Fibroblast of lung (primary cell): Measurements from ENCODE around the gene DLGAP1. TPM values are rescaled to one million over a fixed set of nuclear protein-coding genes. Genes with fewer than 3 reads are reported as not detected.

Experiments used
- DNase-seq, 2 donors: peaks; one replicate each; pipeline versions ENCODE4 v3.0.0 to v3.0.0-alpha.2; 2010; ENCODE audit warnings: low read depth in 2 of 2
- H2AFZ ChIP-seq: 2 replicates; pipeline ENCODE4 v1.5.1; 2012; ENCODE audit warnings: low read length, control low read depth, inconsistent platforms
- H3K27ac ChIP-seq: 2 replicates; pipeline ENCODE4 v1.5.1; 2011; ENCODE audit warnings: low read length, control low read depth; ENCODE audit not compliant: insufficient read depth
- H3K27me3 ChIP-seq: 2 replicates; pipeline ENCODE4 v1.5.1; 2011; ENCODE audit warnings: mild to moderate bottlenecking, low read length; ENCODE audit not compliant: control insufficient read depth, insufficient read depth
- H3K36me3 ChIP-seq: 2 replicates; pipeline ENCODE4 v1.5.1; 2011; ENCODE audit warnings: low read length; ENCODE audit not compliant: control insufficient read depth, insufficient read depth
- H3K4me1 ChIP-seq: 2 replicates; pipeline ENCODE4 v1.5.1; 2011; ENCODE audit warnings: low read length; ENCODE audit not compliant: control insufficient read depth, insufficient read depth; ENCODE audit errors: extremely low read depth
- H3K4me2 ChIP-seq: 2 replicates; pipeline ENCODE4 v1.5.1; 2011; ENCODE audit warnings: low read length, control low read depth; ENCODE audit not compliant: insufficient read depth; ENCODE audit errors: extremely low read depth
- H3K4me3 ChIP-seq, 4 experiments: fragments of 200-600 bp in 1 of 4; sonication (generic) in 1 of 4; replicated peaks in 1 of 4; 2 replicates each; pipeline ENCODE4 v1.5.1; 2011 to 2016; ENCODE audit warnings: low read length in 4 of 4, low read depth in 3 of 4, mild to moderate bottlenecking in 3 of 4, control low read depth in 2 of 4, inconsistent platforms in 1 of 4, mixed read lengths in 1 of 4; ENCODE audit not compliant: insufficient read depth in 1 of 4; ENCODE audit errors: control extremely low read depth in 1 of 4
- H3K79me2 ChIP-seq: 2 replicates; pipeline ENCODE4 v1.5.1; 2012; ENCODE audit warnings: mild to moderate bottlenecking, low read length, inconsistent platforms; ENCODE audit not compliant: control insufficient read depth, insufficient read depth
- H3K9ac ChIP-seq: 2 replicates; pipeline ENCODE4 v1.5.1; 2011; ENCODE audit warnings: mild to moderate bottlenecking, low read length, control low read depth; ENCODE audit not compliant: insufficient read depth
- H3K9me3 ChIP-seq: 2 replicates; pipeline ENCODE4 v1.5.1; 2012; ENCODE audit warnings: low read depth, low read length; ENCODE audit not compliant: control insufficient read depth, insufficient read depth
- H4K20me1 ChIP-seq: 2 replicates; pipeline ENCODE4 v1.5.1; 2011; ENCODE audit warnings: low read length; ENCODE audit not compliant: control insufficient read depth, insufficient read depth; ENCODE audit errors: extremely low read depth
- CTCF ChIP-seq, 2 donors: IDR thresholded peaks in 1 of 2; conservative IDR thresholded peaks in 1 of 2; 1 replicate in 1 of 2; 2 replicates in 1 of 2; pipeline ENCODE4 v1.5.1; 2011 to 2012; ENCODE audit warnings: low read length in 2 of 2, control low read depth in 1 of 2, inconsistent platforms in 1 of 2, low read depth in 1 of 2, mild to moderate bottlenecking in 1 of 2
- EZH2 ChIP-seq: IDR thresholded peaks from 2 replicates; pipeline ENCODE4 v1.5.1; 2012; ENCODE audit warnings: low read length, control low read depth, mild to moderate bottlenecking; ENCODE audit errors: missing control alignments
- polyA plus RNA-seq, 2 donors: library from polyadenylated mRNA; depleted of rRNA in 1 of 2; stranded (reverse) in 1 of 2; unstranded in 1 of 2; fragments of >200 nt; gene quantifications; 2 replicates each; pipeline ENCODE4 v1.2.1, GENCODE V29; 2011 to 2012; ENCODE audit warnings: missing spikeins in 1 of 2
- total RNA-seq: library from RNA; depleted of rRNA; stranded (reverse); fragments of >200 nt; gene quantifications from 2 replicates; pipeline ENCODE4 v1.2.1, GENCODE V29; 2014

Gene DLGAP1
- total and polyA plus RNA-seq, 2 donors (not counting 1 experiment from before 2014, with no cell fraction given): 0.16 to 0.17 TPM

GRCh38 chr18:3566851-3567250 lies 888.3 kb downstream of the DLGAP1 start:
- Histone ChIP-seq H3K36me3 (no peaks in the 10 kb centered on the region), H3K79me2 (no peaks in the 10 kb centered on the region), H3K9ac (no peak overlapping the region), H3K27me3 (no peaks in the 10 kb centered on the region), H2AFZ (no peak overlapping the region), H3K4me1 (no peaks in the 10 kb centered on the region), H3K4me3 (no peak overlapping the region), H4K20me1 (no peaks in the 10 kb centered on the region), H3K27ac (no peak overlapping the region), H3K4me2 (no peak overlapping the region), H3K9me3 (no peaks in the 10 kb centered on the region)
- DNase-seq: no peak
- TF ChIP-seq EZH2: no peak
- no peak for TF ChIP-seq CTCF (conservative IDR thresholded peaks at IDR 0.05 in 1 of 2, IDR thresholded peaks at IDR 0.05 in 1 of 2; ENCODE audit: low read depth in 1 of 2, low read length in 2 of 2)

- no peaks in the 10 kb centered on the region for H4K20me1 ChIP-seq
- no peaks in the 10 kb centered on the region for H3K9me3 ChIP-seq
- H2AFZ ChIP-seq: no peak overlapping the region
- DNase-seq: no peak
- no peak for TF ChIP-seq CTCF (conservative IDR thresholded peaks at IDR 0.05 in 1 of 2, IDR thresholded peaks at IDR 0.05 in 1 of 2; ENCODE audit: low read depth in 1 of 2, low read length in 2 of 2)
- no peak for TF ChIP-seq EZH2
- H3K4me1 ChIP-seq: no peaks in the 10 kb centered on the region
- no peaks in the 10 kb centered on the region for H3K36me3 ChIP-seq
- no peak overlapping the region for H3K27ac ChIP-seq
- no peak overlapping the region for H3K9ac ChIP-seq
- no peak overlapping the region for H3K4me3 ChIP-seq
- no peak overlapping the region for H3K4me2 ChIP-seq
- H3K27me3 ChIP-seq: no peaks in the 10 kb centered on the region
- H3K79me2 ChIP-seq: no peaks in the 10 kb centered on the region
Measured at GRCh38 chr18:3560755-3561154, 894.4 kb downstream of the DLGAP1 start.

GRCh38 chr18:3554811-3555427 lies 900.2 kb downstream of the DLGAP1 start:
- H3K79me2 ChIP-seq: no peaks in the 10 kb centered on the region
- TF ChIP-seq CTCF (conservative IDR thresholded peaks at IDR 0.05 in 1 of 2, IDR thresholded peaks at IDR 0.05 in 1 of 2; ENCODE audit: low read depth in 1 of 2, low read length in 2 of 2) (no peak), EZH2 (no peak)
- no peak for DNase-seq
- H2AFZ ChIP-seq: no peak overlapping the region
- no peaks in the 10 kb centered on the region for H3K27me3 ChIP-seq
- H3K4me1 ChIP-seq: no peaks in the 10 kb centered on the region
- no peak overlapping the region for H3K27ac ChIP-seq
- H3K4me2 ChIP-seq: no peak overlapping the region
- H3K9ac ChIP-seq: no peak overlapping the region
- H4K20me1 ChIP-seq: no peaks in the 10 kb centered on the region
- H3K36me3 ChIP-seq: no peaks in the 10 kb centered on the region
- H3K4me3 ChIP-seq: no peak overlapping the region
- H3K9me3 ChIP-seq: no peaks in the 10 kb centered on the region
